Testis (tissue), 3 donors: ENCODE results near the gene SLC16A3. TPM values are rescaled to one million over a fixed set of nuclear protein-coding genes. Genes with fewer than 3 reads are reported as not detected.
"Not testable (repeated sequence)": the region's sequence is repeated elsewhere in the genome, so short reads cannot be mapped to it uniquely, and the experiment has no call there.

ENCODE experiments used
- DNase-seq: peaks from one replicate; pipeline ENCODE4 v3.0.0-alpha.2; 2019
- H3K27ac ChIP-seq, 2 donors: fragments of 200-600 bp; sonication (generic); one replicate each; pipeline ENCODE4 v1.5.1; 2019
- H3K27me3 ChIP-seq: fragments of 200-600 bp; sonication (generic); one replicate; pipeline ENCODE4 v1.5.1; 2019
- H3K36me3 ChIP-seq: fragments of 200-600 bp; sonication (generic); one replicate; pipeline ENCODE4 v1.5.1; 2017; ENCODE audit warnings: low read depth; ENCODE audit errors: missing control alignments
- H3K4me1 ChIP-seq: fragments of 200-600 bp; sonication (generic); one replicate; pipeline ENCODE4 v1.5.1; 2019
- H3K4me3 ChIP-seq, 2 donors: fragments of 200-600 bp; sonication (generic); one replicate each; pipeline ENCODE4 v1.5.1; 2017 to 2019
- H3K9me3 ChIP-seq: fragments of 200-600 bp; sonication (generic); one replicate; pipeline ENCODE4 v1.5.1; 2017
- CTCF ChIP-seq, 3 experiments: fragments of 450-650 bp in 2 of 3; fragments of 200-600 bp in 1 of 3; sonication (generic) in 1 of 3; IDR thresholded peaks; one replicate each; pipeline ENCODE4 v1.5.1; 2016 to 2019; ENCODE audit warnings: antibody characterized with exemption in 3 of 3, mild to moderate bottlenecking in 2 of 3, moderate library complexity in 1 of 3
- POLR2A ChIP-seq: fragments of 450-650 bp; IDR thresholded peaks from one replicate; pipeline ENCODE4 v1.6.1; 2017; ENCODE audit warnings: antibody characterized with exemption, mild to moderate bottlenecking, moderate library complexity
- WGBS, 2 donors: methylation state at CpG; one replicate each; pipeline ENCODE4 v1.1.5; 2018; 5-methylcytosine and 5-hydroxymethylcytosine counted together
- intact Hi-C: fragments of 100-400 bp; cut with DNase I; formaldehyde crosslinking; loops from one replicate; pipeline ENCODE4 v1.15.1; 2023; ENCODE audit warnings: low total_unique reads
- polyA plus RNA-seq: library from polyadenylated mRNA; stranded (reverse); fragments of 350-450 nt; fragmentation: Illumina TruSeq; extraction: RNeasy Lipid Tissue Mini Kit (QIAGEN cat#74804); gene quantifications from one replicate; pipeline ENCODE4 v1.2.3, GENCODE V29; 2014; ENCODE audit warnings: low read depth, low replicate concordance; ENCODE audit not compliant: insufficient read depth
- total RNA-seq, 2 donors: library from RNA; depleted of rRNA; stranded (reverse); fragments of >200 nt; gene quantifications; one replicate each; pipeline ENCODE4 v1.2.3, GENCODE V29; 2016

Gene SLC16A3
- total and polyA plus RNA-seq, 3 donors from 2014 or later: 67.7 to 71.4 (median 70.6) TPM

- Histone ChIP-seq H3K27ac (no peak overlapping the region), H3K9me3 (no peaks in the 10 kb centered on the region), H3K4me1 (no peaks in the 10 kb centered on the region), H3K27me3 (no peaks in the 10 kb centered on the region), H3K4me3 (no peak overlapping the region), H3K36me3 (no peaks in the 10 kb centered on the region)
- WGBS, 2 donors: 77 to 82% methylated on average over 15 of the region's 15 CpGs
- intact Hi-C loops: no loop called here
- no peak for DNase-seq
- TF ChIP-seq CTCF (IDR thresholded peaks at IDR 0.05) (no peak), POLR2A (no peak)
Measured at GRCh38 chr17:82255402-82255972, 26.6 kb downstream of the SLC16A3 start.

GRCh38 chr17:82256242-82256885, 27.5 kb downstream of the SLC16A3 start:
- no peaks in the 10 kb centered on the region for H3K27me3 ChIP-seq
- no peaks in the 10 kb centered on the region for H3K9me3 ChIP-seq
- H3K4me1 ChIP-seq: no peaks in the 10 kb centered on the region
- intact Hi-C loops: no loop called here
- no peaks in the 10 kb centered on the region for H3K36me3 ChIP-seq
- H3K4me3 ChIP-seq: no peak overlapping the region
- TF ChIP-seq POLR2A (no peak), CTCF (IDR thresholded peaks at IDR 0.05) (no peak)
- no peak overlapping the region for H3K27ac ChIP-seq
- no peak for DNase-seq
- 92% methylated on average over 14 of the region's 14 CpGs for WGBS, 2 donors

- peak; percentile 65 for DNase-seq
- no peak overlapping the region for H3K4me3 ChIP-seq
- intact Hi-C loops: no loop called here
- H3K27me3 ChIP-seq: no peaks in the 10 kb centered on the region
- TF ChIP-seq CTCF (IDR thresholded peaks at IDR 0.05) (no peak), POLR2A (no peak)
- no peaks in the 10 kb centered on the region for H3K4me1 ChIP-seq
- no peaks in the 10 kb centered on the region for H3K9me3 ChIP-seq
- no peaks in the 10 kb centered on the region for H3K36me3 ChIP-seq
- whole genome bisulfite sequencing, 2 donors: 70 to 80% methylated on average over 10 of the region's 10 CpGs
- H3K27ac ChIP-seq: no peak overlapping the region
Measured at GRCh38 chr17:82257473-82257872, 28.6 kb downstream of the SLC16A3 start.

- Histone ChIP-seq H3K27me3 (no peaks in the 10 kb centered on the region), H3K4me1 (no peaks in the 10 kb centered on the region), H3K9me3 (no peaks in the 10 kb centered on the region), H3K27ac (no peak overlapping the region), H3K36me3 (no peaks in the 10 kb centered on the region), H3K4me3 (no peak overlapping the region)
- TF ChIP-seq CTCF (IDR thresholded peaks at IDR 0.05): no peak
- no peak for TF ChIP-seq POLR2A
- 56 to 67% methylated on average over 5 of the region's 5 CpGs for WGBS, 2 donors
- DNase-seq: no peak
- intact Hi-C loops: no loop called here
Measured at GRCh38 chr17:82258555-82258954, 29.7 kb downstream of the SLC16A3 start.

GRCh38 chr17:82259972-82260961, 31.4 kb downstream of the SLC16A3 start:
- H3K4me1 ChIP-seq, H3K27ac ChIP-seq, H3K9me3 ChIP-seq, H3K36me3 ChIP-seq, H3K27me3 ChIP-seq, intact Hi-C loops, DNase-seq, H3K4me3 ChIP-seq: not testable (repeated sequence)
- 86 to 87% methylated on average over 8 of the region's 8 CpGs for WGBS, 2 donors
